Subcutaneous adipose tissue (tissue), 4 donors: ENCODE measurements around the gene POLR2F. TPM values are rescaled to one million over a fixed set of nuclear protein-coding genes. Genes with fewer than 3 reads are reported as not detected.

Source experiments
- CTCF ChIP-seq: fragments of 450-650 bp; IDR thresholded peaks from one replicate; pipeline ENCODE4 v1.5.1; 2016; ENCODE audit warnings: low read depth, mild to moderate bottlenecking, control low read depth, antibody characterized with exemption, moderate library complexity
- total RNA-seq, 4 donors: library from RNA; depleted of rRNA; stranded (reverse); fragments of >200 nt; gene quantifications; one replicate each; pipeline ENCODE4 v1.1.0, GENCODE V29; 2016

Gene POLR2F
- total RNA-seq, result 10 to 100 TPM; 49.3 to 93.9 (median 67.8) TPM

DNA sequence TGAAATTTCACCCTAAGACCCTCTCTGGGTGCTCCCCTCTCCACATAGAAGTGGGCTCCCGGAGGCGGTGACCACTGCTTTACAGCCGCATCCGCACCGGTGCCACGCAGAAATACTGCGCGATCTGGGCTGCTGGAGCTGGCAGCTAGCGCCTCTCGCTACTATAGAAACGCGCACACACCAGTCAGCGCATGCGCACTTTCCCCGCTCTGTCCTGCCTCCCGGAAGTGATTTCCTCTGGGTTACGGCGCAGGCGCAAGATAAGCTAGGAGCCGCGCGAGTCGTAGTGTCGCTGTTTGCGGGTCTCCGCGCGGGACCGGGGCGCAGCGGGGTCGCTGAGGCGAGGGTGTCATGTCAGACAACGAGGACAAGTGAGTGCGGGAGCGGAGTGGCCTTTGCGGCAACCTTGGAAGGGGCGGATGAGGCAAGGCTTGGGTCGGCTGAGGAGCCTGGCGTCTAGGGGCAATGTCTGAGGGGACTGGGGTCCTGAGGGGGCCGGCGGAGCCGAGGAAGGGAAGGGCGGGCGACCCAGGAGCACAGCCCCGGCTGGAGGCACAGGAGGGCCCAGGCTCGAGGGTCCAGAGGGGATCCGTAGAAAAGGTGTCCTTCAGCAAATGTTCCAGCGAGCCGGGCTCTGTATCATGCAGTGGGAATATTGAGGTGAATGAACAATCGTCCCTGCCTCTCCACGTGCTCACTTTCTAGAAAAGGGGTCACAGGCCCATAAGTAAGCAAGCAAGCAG, at the start of gene POLR2F, which contains the start of gene C22orf23:
TSS of gene POLR2F (plus strand) at position 263 of the 743 bp plus-strand sequence. CDS start at position 352, 89 bp downstream.
TSS of gene C22orf23 (minus strand) at position 165 of the 743 bp plus-strand sequence. CDS start 452 bp downstream, outside the sequence.
- no peak for TF ChIP-seq CTCF

DNA sequence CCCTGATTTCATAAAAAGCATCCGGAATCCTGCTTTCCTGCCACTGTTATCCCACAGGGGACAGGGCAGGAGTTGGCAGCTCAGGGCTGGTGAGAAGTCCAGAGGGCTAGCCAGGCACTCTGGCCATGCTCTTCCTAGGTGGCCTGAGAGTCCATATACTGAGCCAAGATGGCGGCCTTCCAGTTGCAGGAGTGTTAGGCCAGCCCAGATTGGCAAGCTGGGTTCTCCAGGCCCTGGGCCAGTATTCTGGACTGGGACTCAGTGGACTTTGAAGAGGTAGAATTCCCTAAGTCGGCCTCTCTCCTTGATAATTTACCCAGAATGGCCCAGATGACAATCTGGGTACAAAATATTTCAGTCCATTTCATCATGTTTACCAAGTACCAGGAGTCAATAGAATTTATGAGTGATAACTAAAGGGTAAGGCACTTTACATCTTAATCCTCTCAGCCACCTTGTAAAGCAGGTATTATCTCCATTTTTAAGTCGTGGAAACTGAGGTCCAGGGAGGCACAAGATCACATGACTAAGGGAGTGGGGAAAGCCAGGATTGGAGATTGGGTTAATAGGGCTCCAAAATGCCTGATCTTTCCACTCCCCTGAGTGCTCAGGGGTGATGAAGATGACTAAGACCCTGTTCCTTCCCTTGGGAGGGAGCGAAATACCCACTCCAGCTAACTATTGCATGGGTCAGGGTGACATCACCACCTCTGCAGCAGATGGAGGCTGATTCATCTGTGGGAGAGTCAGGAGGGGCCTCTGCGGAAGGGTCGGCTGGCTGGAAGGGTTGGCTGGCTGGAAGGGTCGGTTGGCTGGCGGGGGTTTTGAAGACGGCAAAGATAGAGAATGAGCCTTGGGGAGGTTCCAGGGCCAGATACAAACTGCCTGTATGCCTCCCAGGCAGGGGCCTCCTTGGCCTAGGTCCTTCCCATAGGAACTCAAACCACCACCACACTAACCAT, 48.6 kb upstream of the POLR2F start:
- no peak for TF ChIP-seq CTCF

GRCh38 chr22:37905534-37906363, 47.8 kb upstream of the POLR2F start, which contains the start of gene MICALL1:
MICALL1 (plus strand) TSS chr22:37906297; CDS start chr22:37906423, 126 bp downstream.
- no peak for TF ChIP-seq CTCF

GRCh38 chr22:37906364-37907008, 47.0 kb upstream of the POLR2F start:
- TF ChIP-seq CTCF, result no peak

GRCh38 chr22:37907036-37907954, 46.2 kb upstream of the POLR2F start:
- TF ChIP-seq CTCF, result no peak

DNA sequence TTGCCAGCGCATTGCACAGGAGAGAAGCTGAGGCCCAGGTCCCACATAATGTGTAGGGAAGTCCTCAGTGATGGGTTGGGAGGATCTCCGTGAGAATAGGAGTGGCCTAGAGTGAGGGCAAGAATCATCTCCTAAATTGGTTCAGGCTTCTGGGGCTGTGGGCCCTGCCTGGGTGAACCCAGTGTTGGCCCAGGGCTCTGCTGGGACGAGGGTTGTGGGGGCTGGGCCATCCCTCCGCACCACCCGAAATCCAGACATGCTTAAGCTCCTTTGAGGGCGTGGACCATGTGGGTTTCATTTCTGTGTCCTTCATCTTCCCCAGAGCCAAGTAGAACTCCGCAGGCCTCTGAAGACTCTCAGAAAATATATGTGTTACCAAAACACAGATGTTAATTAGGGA, 43.7 kb upstream of the POLR2F start:
- TF ChIP-seq CTCF, result no peak
